Endodermal cell (in vitro differentiated cells): Measurements from ENCODE around the gene ST6GALNAC4. TPM values are rescaled to one million over a fixed set of nuclear protein-coding genes. Genes with fewer than 3 reads are reported as not detected.
A peak's percentile ranks its signal among the peaks of the same experiment; 100 is the strongest.
"Not testable (repeated sequence)": the region's sequence is repeated elsewhere in the genome, so short reads cannot be mapped to it uniquely, and the experiment has no call there.

Experiments used
- DNase-seq: peaks from one replicate; pipeline ENCODE4 v3.0.0-alpha.2; 2017
- H3K27ac ChIP-seq: 2 replicates; pipeline ENCODE4 v1.5.1; 2013; ENCODE audit warnings: mild to moderate bottlenecking, low read depth, low read length, moderate library complexity
- H3K27me3 ChIP-seq: 2 replicates; pipeline ENCODE4 v1.6.1; 2013; ENCODE audit warnings: mild to moderate bottlenecking, low read length, moderate library complexity; ENCODE audit not compliant: insufficient read depth, control insufficient read depth, poor library complexity, severe bottlenecking
- H3K36me3 ChIP-seq: 2 replicates; pipeline ENCODE4 v1.7.0; 2013; ENCODE audit warnings: mild to moderate bottlenecking, low read length, moderate library complexity; ENCODE audit not compliant: control insufficient read depth, insufficient read depth
- H3K4me1 ChIP-seq: one replicate; pipeline ENCODE4 v1.7.0; 2013; ENCODE audit warnings: low read length; ENCODE audit not compliant: control insufficient read depth, insufficient read depth
- H3K4me3 ChIP-seq: 2 replicates; pipeline ENCODE4 v1.5.1; 2013; ENCODE audit warnings: mild to moderate bottlenecking, low read length, moderate library complexity
- H3K9ac ChIP-seq: 2 replicates; pipeline ENCODE4 v1.6.1; 2013; ENCODE audit warnings: mild to moderate bottlenecking, low read length, moderate library complexity; ENCODE audit not compliant: poor library complexity, severe bottlenecking; ENCODE audit errors: extremely low read depth
- H3K9me3 ChIP-seq: 2 replicates; pipeline ENCODE4 v1.6.1; 2013; ENCODE audit warnings: mild to moderate bottlenecking, low read length, moderate library complexity; ENCODE audit not compliant: control insufficient read depth
- H3K27ac Mint-ChIP-seq: 2 replicates; pipeline ENCODE4 v1.8.0; 2020; ENCODE audit warnings: mixed read lengths
- H3K27me3 Mint-ChIP-seq: 2 replicates; pipeline ENCODE4 v1.8.0; 2021; ENCODE audit warnings: mild to moderate bottlenecking, mixed read lengths; ENCODE audit not compliant: insufficient read depth
- H3K36me3 Mint-ChIP-seq: 2 replicates; pipeline ENCODE4 v1.8.0; 2020; ENCODE audit warnings: low read depth, mixed read lengths
- H3K4me1 Mint-ChIP-seq: 2 replicates; pipeline ENCODE4 v1.8.0; 2020; ENCODE audit warnings: mixed read lengths
- H3K4me3 Mint-ChIP-seq: 2 replicates; pipeline ENCODE4 v1.8.0; 2020; ENCODE audit warnings: mild to moderate bottlenecking, moderate library complexity, mixed read lengths
- H3K9me3 Mint-ChIP-seq: 2 replicates; pipeline ENCODE4 v1.8.0; 2020; ENCODE audit warnings: mild to moderate bottlenecking, mixed read lengths
- CTCF ChIP-seq: fragments of 200-600 bp; sonication (generic); conservative IDR thresholded peaks from 2 replicates; pipeline ENCODE4 v1.5.0; 2021; ENCODE audit warnings: antibody characterized with exemption, mild to moderate bottlenecking
- WGBS, 2 experiments: methylation state at CpG; one replicate each; pipeline versions ENCODE4 v1.1.5 to v1.1.7; 2013; ENCODE audit warnings: missing lambda C conversion rate in 2 of 2, mixed read lengths in 1 of 2; ENCODE audit not compliant: insufficient coverage in 1 of 2, insufficient read length in 1 of 2; 5-methylcytosine and 5-hydroxymethylcytosine counted together
- total RNA-seq, 2 donors: library from RNA; stranded (reverse); fragmentation: NEBNext Ultra II Directional in 1 of 2; extraction: Animal tissue kit (Norgen Biotek cat#: 25700) in 1 of 2; gene quantifications; 2 replicates in 1 of 2; 3 replicates in 1 of 2; pipeline ENCODE4 v1.2.1, GENCODE V29; 2021

Gene ST6GALNAC4
- total RNA-seq, 2 donors from 2014 or later: 8.3 to 12.7 TPM

GRCh38 chr9:127884976-127885490 is 31.8 kb downstream of the ST6GALNAC4 start:
- no peak overlapping the region for H3K9ac ChIP-seq
- peaks cover 21% of the 10 kb centered on the region for H3K36me3 ChIP-seq
- TF ChIP-seq CTCF: no peak
- H3K27ac Mint-ChIP-seq: no peak overlapping the region
- DNase-seq: no peak
- H3K4me3 Mint-ChIP-seq: no peak overlapping the region
- peaks cover 29% of the 10 kb centered on the region for H3K36me3 Mint-ChIP-seq
- 79 to 91% methylated on average over 6 to 15 of the region's 15 CpGs for WGBS, 2 experiments
- no peaks in the 10 kb centered on the region for H3K9me3 ChIP-seq
- H3K27ac ChIP-seq: peak overlapping the region; percentile 57
- H3K27me3 Mint-ChIP-seq: no peaks in the 10 kb centered on the region
- no peaks in the 10 kb centered on the region for H3K27me3 ChIP-seq
- H3K9me3 Mint-ChIP-seq: no peaks in the 10 kb centered on the region
- H3K4me3 ChIP-seq: no peak overlapping the region
- H3K4me1 ChIP-seq: no peaks in the 10 kb centered on the region
- H3K4me1 Mint-ChIP-seq: peaks cover 2% of the 10 kb centered on the region

GRCh38 chr9:127884427-127884911 is 32.4 kb downstream of the ST6GALNAC4 start:
- DNase-seq: peak; percentile 63
- H3K9ac ChIP-seq: no peak overlapping the region
- Mint-ChIP-seq H3K9me3 (no peaks in the 10 kb centered on the region), H3K36me3 (peaks cover 26% of the 10 kb centered on the region), H3K27ac (no peak overlapping the region), H3K27me3 (no peaks in the 10 kb centered on the region), H3K4me1 (peaks cover 2% of the 10 kb centered on the region), H3K4me3 (no peak overlapping the region)
- no peak overlapping the region for H3K4me3 ChIP-seq
- TF ChIP-seq CTCF: no peak
- 80 to 81% methylated on average over 10 to 11 of the region's 11 CpGs for WGBS, 2 experiments
- H3K9me3 ChIP-seq: no peaks in the 10 kb centered on the region
- peaks cover 16% of the 10 kb centered on the region for H3K36me3 ChIP-seq
- peak overlapping the region; percentile 57 for H3K27ac ChIP-seq
- no peaks in the 10 kb centered on the region for H3K27me3 ChIP-seq
- H3K4me1 ChIP-seq: no peaks in the 10 kb centered on the region

GRCh38 chr9:127883959-127884358 is 32.9 kb downstream of the ST6GALNAC4 start:
- Mint-ChIP-seq H3K27ac (peak overlapping the region; percentile 30), H3K36me3 (peaks cover 26% of the 10 kb centered on the region), H3K27me3 (no peaks in the 10 kb centered on the region), H3K9me3 (no peaks in the 10 kb centered on the region), H3K4me3 (no peak overlapping the region), H3K4me1 (peaks cover 2% of the 10 kb centered on the region)
- no peak for TF ChIP-seq CTCF
- H3K27ac ChIP-seq: no peak overlapping the region
- no peaks in the 10 kb centered on the region for H3K9me3 ChIP-seq
- H3K27me3 ChIP-seq: no peaks in the 10 kb centered on the region
- no peaks in the 10 kb centered on the region for H3K4me1 ChIP-seq
- H3K36me3 ChIP-seq: peaks cover 15% of the 10 kb centered on the region
- H3K4me3 ChIP-seq: no peak overlapping the region
- whole genome bisulfite sequencing, 2 experiments: 95 to 98% methylated on average over 7 of the region's 7 CpGs
- H3K9ac ChIP-seq: no peak overlapping the region
- no peak for DNase-seq

GRCh38 chr9:127881715-127882114 is 35.1 kb downstream of the ST6GALNAC4 start:
- not testable (repeated sequence) for H3K27ac Mint-ChIP-seq, H3K9me3 Mint-ChIP-seq, H3K27me3 ChIP-seq, H3K4me1 ChIP-seq, H3K4me3 ChIP-seq, H3K9ac ChIP-seq, H3K27ac ChIP-seq, H3K27me3 Mint-ChIP-seq, H3K4me3 Mint-ChIP-seq, H3K9me3 ChIP-seq, H3K36me3 ChIP-seq, DNase-seq
- Mint-ChIP-seq H3K4me1 (peaks cover 13% of the 10 kb centered on the region), H3K36me3 (peaks cover 11% of the 10 kb centered on the region)
- WGBS, 2 experiments: 96% methylated on average over 3 of the region's 3 CpGs
